AG04449 (cell line): ENCODE data around the gene PTPN21.

Experiments
- CTCF ChIA-PET: fragments of 350-600 bp; formaldehyde crosslinking; extraction: SDS; loops from one replicate; lab custom pipeline; 2021; ENCODE audit warnings: antibody characterized with exemption; lab: Yijun Ruan, JAX
- POLR2A ChIA-PET: fragments of 400-600, 350-600 bp; formaldehyde crosslinking; extraction: SDS; loops from one replicate; lab custom pipeline; 2020; ENCODE audit warnings: antibody characterized with exemption, inconsistent platforms; lab: Yijun Ruan, JAX
- DNase-seq: peaks from one replicate; pipeline ENCODE4 v3.0.0-alpha.2; 2010; ENCODE audit warnings: low read depth, low spot score
- H3K4me3 ChIP-seq: 2 replicates; pipeline ENCODE4 v1.5.1; 2011; ENCODE audit warnings: low read depth, mild to moderate bottlenecking, control low read depth, low read length
- TF ChIP-seq, protein P1 (sequence below): IDR thresholded peaks from one replicate; pipeline ENCODE4 v1.5.1; 2011; ENCODE audit warnings: mild to moderate bottlenecking, moderate library complexity, low read length, control low read depth, inconsistent platforms; ENCODE audit not compliant: insufficient read depth; ENCODE audit errors: missing control alignments

PTPN21 gene

DNA sequence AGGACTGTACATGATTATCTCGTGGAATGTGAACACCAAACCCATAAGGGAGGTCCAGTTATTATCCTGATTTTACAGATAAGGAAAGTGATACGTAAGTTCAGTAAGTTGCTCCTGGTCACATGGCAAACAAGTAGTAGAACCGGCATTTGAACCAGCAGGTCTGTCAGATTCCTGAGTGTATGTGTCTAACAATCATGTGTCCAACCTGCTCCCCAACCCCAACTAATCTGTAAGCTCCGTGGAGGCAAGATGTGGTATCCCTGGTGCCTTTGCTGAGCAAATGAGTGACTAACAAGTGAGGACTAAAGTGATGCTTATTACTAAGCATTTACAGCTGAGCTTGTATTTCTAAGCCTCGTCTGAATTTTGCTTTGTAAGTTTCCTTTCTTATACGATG, 65.9 kb downstream of the PTPN21 start:
- DNase-seq: no peak
- CTCF ChIA-PET: interaction anchor here (1.0 to 2.4 kb wide), 3 partner anchors 26 to 71 kb away, joined by 3 to 11 read pairs (median 6); no protein-coding TSS in a partner anchor
- H3K4me3 ChIP-seq: no peak overlapping the region
- TF ChIP-seq, protein P1, sequence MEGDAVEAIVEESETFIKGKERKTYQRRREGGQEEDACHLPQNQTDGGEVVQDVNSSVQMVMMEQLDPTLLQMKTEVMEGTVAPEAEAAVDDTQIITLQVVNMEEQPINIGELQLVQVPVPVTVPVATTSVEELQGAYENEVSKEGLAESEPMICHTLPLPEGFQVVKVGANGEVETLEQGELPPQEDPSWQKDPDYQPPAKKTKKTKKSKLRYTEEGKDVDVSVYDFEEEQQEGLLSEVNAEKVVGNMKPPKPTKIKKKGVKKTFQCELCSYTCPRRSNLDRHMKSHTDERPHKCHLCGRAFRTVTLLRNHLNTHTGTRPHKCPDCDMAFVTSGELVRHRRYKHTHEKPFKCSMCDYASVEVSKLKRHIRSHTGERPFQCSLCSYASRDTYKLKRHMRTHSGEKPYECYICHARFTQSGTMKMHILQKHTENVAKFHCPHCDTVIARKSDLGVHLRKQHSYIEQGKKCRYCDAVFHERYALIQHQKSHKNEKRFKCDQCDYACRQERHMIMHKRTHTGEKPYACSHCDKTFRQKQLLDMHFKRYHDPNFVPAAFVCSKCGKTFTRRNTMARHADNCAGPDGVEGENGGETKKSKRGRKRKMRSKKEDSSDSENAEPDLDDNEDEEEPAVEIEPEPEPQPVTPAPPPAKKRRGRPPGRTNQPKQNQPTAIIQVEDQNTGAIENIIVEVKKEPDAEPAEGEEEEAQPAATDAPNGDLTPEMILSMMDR: no peak
- POLR2A ChIA-PET: no interaction called here

DNA sequence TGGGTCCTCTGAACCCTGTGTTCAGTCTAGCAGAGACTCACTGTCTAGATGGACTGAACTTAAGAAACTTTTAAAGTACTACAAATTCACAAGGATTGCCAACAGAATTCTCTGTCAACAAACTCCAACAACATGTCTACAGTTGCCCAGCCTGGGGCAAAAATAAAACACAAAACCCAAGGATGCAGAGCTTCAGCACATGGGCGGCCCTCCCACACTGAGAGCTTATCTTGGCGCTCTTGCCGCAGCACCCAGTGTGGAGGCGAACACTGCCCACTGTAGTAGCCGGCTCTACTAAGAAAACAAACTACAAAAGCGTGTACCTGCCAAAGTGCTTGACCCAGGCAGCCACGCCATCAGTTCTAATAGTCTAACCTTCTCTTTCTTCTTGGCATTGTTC, 66.7 kb downstream of the PTPN21 start:
- H3K4me3 ChIP-seq: no peak overlapping the region
- CTCF ChIA-PET: interaction anchor here (2.0 to 2.4 kb wide), 2 partner anchors 68 to 72 kb away, joined by 6 to 11 read pairs; no protein-coding TSS in a partner anchor
- TF ChIP-seq, protein P1: no peak
- DNase-seq: no peak
- POLR2A ChIA-PET: no interaction called here

DNA sequence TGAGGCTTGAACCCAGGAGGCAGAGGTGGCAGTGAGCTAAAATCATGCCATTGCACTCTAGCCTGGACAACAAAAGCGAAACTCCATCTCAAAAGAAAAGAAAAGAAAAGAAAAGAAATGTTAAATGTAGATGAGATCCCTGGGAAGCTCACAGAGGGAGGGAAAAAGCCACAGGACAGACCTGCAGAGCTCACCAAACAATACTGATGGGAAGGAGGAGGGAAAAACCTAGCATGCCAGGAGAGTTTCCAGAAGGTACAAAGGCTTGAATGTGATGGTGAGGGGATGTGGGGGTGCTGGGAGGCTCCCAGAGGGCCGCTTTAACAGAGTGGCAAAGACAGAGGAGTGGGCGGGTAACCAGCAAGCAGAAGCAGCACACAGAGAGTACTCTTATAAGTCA, 72.3 kb downstream of the PTPN21 start:
- DNase-seq: no peak
- TF ChIP-seq, protein P1: no peak
- ChIA-PET CTCF (interaction anchor here (2.1 kb wide), 1 partner anchor 13 kb away, joined by 6 read pairs; no protein-coding TSS in a partner anchor), POLR2A (no interaction called here)
- H3K4me3 ChIP-seq: no peak overlapping the region

DNA sequence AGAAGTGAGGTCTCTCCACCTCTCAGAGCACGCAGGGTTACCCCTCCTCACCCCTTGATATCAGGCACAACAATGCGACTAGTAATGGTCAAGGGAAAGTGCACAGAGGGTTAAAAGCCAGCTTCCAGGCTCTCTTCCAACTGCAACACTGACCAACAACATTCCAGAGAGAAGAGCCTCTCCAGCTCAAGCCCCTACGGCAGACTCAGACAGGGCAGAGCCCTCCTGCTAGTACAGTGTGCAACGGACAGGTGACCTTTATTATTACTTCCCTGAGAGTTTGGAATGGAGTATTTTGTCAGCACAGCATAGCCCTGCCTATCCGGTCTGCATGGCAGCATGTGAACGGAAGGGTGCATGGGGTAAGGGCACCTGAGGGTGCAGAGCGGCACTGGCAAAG, 73.0 kb downstream of the PTPN21 start:
- no peak overlapping the region for H3K4me3 ChIP-seq
- ChIA-PET CTCF (interaction anchor here (0.9 to 2.1 kb wide), 3 partner anchors 10 to 78 kb away, joined by 3 to 6 read pairs (median 6); no protein-coding TSS in a partner anchor), POLR2A (no interaction called here)
- TF ChIP-seq, protein P1: no peak
- no peak for DNase-seq

DNA sequence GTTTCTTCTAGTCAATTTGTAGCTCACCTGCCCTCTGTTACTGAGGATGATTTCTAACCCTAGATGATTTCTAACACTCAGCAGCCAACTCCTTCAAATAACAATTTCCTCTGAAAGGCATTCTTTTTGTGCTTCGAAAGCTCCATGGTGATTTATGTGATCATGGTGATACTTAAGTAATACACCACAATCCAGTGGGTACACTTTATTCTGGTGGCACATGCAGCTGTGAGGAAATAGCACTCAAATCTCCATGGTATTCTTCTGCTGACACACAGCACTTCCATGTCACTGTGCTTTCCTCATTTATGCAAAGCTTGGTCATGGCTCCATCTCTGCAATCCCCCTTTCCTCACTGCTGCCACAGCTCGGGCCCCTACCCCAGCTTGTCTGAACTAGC, 73.7 kb downstream of the PTPN21 start:
- no peak for DNase-seq
- POLR2A ChIA-PET: no interaction called here
- CTCF ChIA-PET: interaction anchor here (0.7 to 2.1 kb wide), 5 partner anchors 8 to 79 kb away, joined by 3 to 6 read pairs (median 3); no protein-coding TSS in a partner anchor
- TF ChIP-seq, protein P1: no peak
- no peak overlapping the region for H3K4me3 ChIP-seq

DNA sequence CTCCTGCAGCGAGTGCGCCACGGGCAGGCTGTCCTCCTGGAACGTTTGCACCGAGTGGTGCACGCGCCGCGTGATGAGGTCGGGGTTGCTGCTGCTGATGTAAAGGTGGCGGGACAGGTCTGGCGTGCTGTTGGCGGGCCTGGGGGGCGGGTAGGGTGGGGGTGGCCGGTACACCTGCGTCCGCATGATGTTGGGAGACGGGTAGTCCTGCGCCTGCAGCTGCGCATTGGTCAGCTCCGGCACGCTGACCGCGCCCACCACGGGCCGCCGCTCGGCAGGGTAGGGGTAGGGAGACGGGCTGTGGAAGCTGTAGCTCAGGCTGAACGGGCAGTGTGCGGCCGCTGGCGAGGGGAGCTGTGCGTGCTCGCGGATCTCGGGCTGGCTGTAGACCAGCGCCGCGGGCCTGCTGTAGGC, 75.2 kb downstream of the PTPN21 start:
- ChIA-PET POLR2A (no interaction called here), CTCF (interaction anchor here (1.3 kb wide), 1 partner anchor 12 kb away, joined by 6 read pairs; no protein-coding TSS in a partner anchor)
- DNase-seq: no peak
- H3K4me3 ChIP-seq: no peak overlapping the region
- TF ChIP-seq, protein P1: no peak
